Measurements from ENCODE around the gene ATCAY. TPM values are rescaled to one million over a fixed set of nuclear protein-coding genes. Genes with fewer than 3 reads are reported as not detected.

Gene ATCAY
- polyA plus RNA-seq, 3 donors = not detected

GRCh38 chr19:3852177-3852511 is 28.3 kb upstream of the ATCAY start:
- Mint-ChIP-seq H3K36me3 (no peaks in the 10 kb centered on the region), H3K4me3 (no peak overlapping the region), H3K27me3 (ENCODE audit: low read depth in 3 of 3) (peaks cover 5 to 13% (median 11%) of the 10 kb centered on the region in 3 donors), H3K27ac (no peak overlapping the region), H3K4me1 (no peaks in the 10 kb centered on the region), H3K9me3 (peaks cover 5 to 28% (median 13%) of the 10 kb centered on the region in 7 donors)
- H3K4me2 ChIP-seq (replicated peaks; ENCODE audit: extremely low read depth, low read length, poor library complexity, severe bottlenecking) = no peak overlapping the region
- intact Hi-C loops (cut with micrococcal nuclease) = no loop called here
- H2AFZ ChIP-seq (ENCODE audit: insufficient read depth, low read depth, low read length, poor library complexity, severe bottlenecking) = no peak overlapping the region
- H3K27me3 ChIP-seq (ENCODE audit: control insufficient read depth in 2 of 2, insufficient read depth in 2 of 2, low read length in 2 of 2) = no peaks in the 10 kb centered on the region
- WGBS (ENCODE audit: insufficient coverage) = 100% methylated on average over 1 of the region's 1 CpG
- H3K36me3 ChIP-seq (replicated peaks in 1 of 2; ENCODE audit: control insufficient read depth in 1 of 2, insufficient read depth in 2 of 2, low read length in 2 of 2) = no peaks in the 10 kb centered on the region
- no peak overlapping the region for H3K4me3 ChIP-seq (replicated peaks in 1 of 3; ENCODE audit: low read depth in 2 of 3, low read length in 3 of 3)
- H3K9ac ChIP-seq (ENCODE audit: insufficient read depth, low read length, poor library complexity, severe bottlenecking) = no peak overlapping the region
- H3K79me2 ChIP-seq (ENCODE audit: insufficient read depth, low read length) = no peaks in the 10 kb centered on the region
- no peak overlapping the region for H3K27ac ChIP-seq (ENCODE audit: low read depth in 1 of 2, low read length in 2 of 2)
- no peak for TF ChIP-seq CTCF (IDR thresholded peaks at IDR 0.05)
- H3K4me1 ChIP-seq (ENCODE audit: control insufficient read depth in 1 of 2, insufficient read depth in 2 of 2, low read length in 2 of 2) = no peaks in the 10 kb centered on the region
- peaks cover 10 to 21% of the 10 kb centered on the region in 2 donors for H3K9me3 ChIP-seq (replicated peaks in 1 of 2; ENCODE audit: control insufficient read depth in 1 of 2, insufficient read depth in 1 of 2, low read length in 2 of 2)
- no peak for DNase-seq
- H4K20me1 ChIP-seq (ENCODE audit: insufficient read depth, low read length) = no peaks in the 10 kb centered on the region

GRCh38 chr19:3852614-3853254 is 27.8 kb upstream of the ATCAY start:
- Histone ChIP-seq H3K27ac (ENCODE audit: low read depth in 1 of 2, low read length in 2 of 2) (no peak overlapping the region), H3K4me3 (replicated peaks in 1 of 3; ENCODE audit: low read depth in 2 of 3, low read length in 3 of 3) (no peak overlapping the region), H3K79me2 (ENCODE audit: insufficient read depth, low read length) (no peaks in the 10 kb centered on the region), H3K9ac (ENCODE audit: insufficient read depth, low read length, poor library complexity, severe bottlenecking) (no peak overlapping the region), H2AFZ (ENCODE audit: insufficient read depth, low read depth, low read length, poor library complexity, severe bottlenecking) (no peak overlapping the region), H3K36me3 (replicated peaks in 1 of 2; ENCODE audit: control insufficient read depth in 1 of 2, insufficient read depth in 2 of 2, low read length in 2 of 2) (no peaks in the 10 kb centered on the region), H3K4me1 (ENCODE audit: control insufficient read depth in 1 of 2, insufficient read depth in 2 of 2, low read length in 2 of 2) (no peaks in the 10 kb centered on the region), H4K20me1 (ENCODE audit: insufficient read depth, low read length) (no peaks in the 10 kb centered on the region), H3K9me3 (replicated peaks in 1 of 2; ENCODE audit: control insufficient read depth in 1 of 2, insufficient read depth in 1 of 2, low read length in 2 of 2) (peaks cover 10 to 21% of the 10 kb centered on the region in 2 donors), H3K27me3 (ENCODE audit: control insufficient read depth in 2 of 2, insufficient read depth in 2 of 2, low read length in 2 of 2) (no peaks in the 10 kb centered on the region), H3K4me2 (replicated peaks; ENCODE audit: extremely low read depth, low read length, poor library complexity, severe bottlenecking) (no peak overlapping the region)
- peak; percentile 35 for TF ChIP-seq CTCF (IDR thresholded peaks at IDR 0.05)
- intact Hi-C loops (cut with micrococcal nuclease) = no loop called here
- Mint-ChIP-seq H3K27ac (no peak overlapping the region), H3K36me3 (no peaks in the 10 kb centered on the region), H3K4me1 (no peaks in the 10 kb centered on the region), H3K4me3 (no peak overlapping the region), H3K27me3 (ENCODE audit: low read depth in 3 of 3) (peaks cover 5 to 13% (median 11%) of the 10 kb centered on the region in 3 donors), H3K9me3 (peaks cover 5 to 28% (median 12%) of the 10 kb centered on the region in 7 donors)
- DNase-seq = peak in 1 of 3 donors; percentile 4
- WGBS (ENCODE audit: insufficient coverage) = 82% methylated on average over 3 of the region's 4 CpGs
